Sciatic nerve (tissue), 2 donors: ENCODE results near the gene OSBPL10. TPM values are rescaled to one million over a fixed set of nuclear protein-coding genes. Genes with fewer than 3 reads are reported as not detected.

Experiments
- ATAC-seq: fragments of 200-7000 bp; cut with Tn5 transposase; one replicate; pipeline ENCODE4 v1.9.1; 2020; ENCODE audit warnings: mild to moderate bottlenecking, moderate library complexity
- DNase-seq: peaks from one replicate; pipeline ENCODE4 v3.0.0-alpha.2; 2020; ENCODE audit warnings: low spot score
- intact Hi-C: fragments of 100-400 bp; cut with DNase I; formaldehyde crosslinking; loops from one replicate; pipeline ENCODE4 v1.14.2; 2022
- total RNA-seq: library from RNA; stranded (reverse); fragmentation: NEBNext Ultra II Directional; extraction: Animal tissue kit (Norgen Biotek cat#: 25700); gene quantifications from one replicate; pipeline ENCODE4 v1.2.1, GENCODE V29; 2021
- donor health status: DM: no; HTN: no; CAD: no.
- donor health status: DM: no; HTN: no; CAD: no.

The OSBPL10 gene
- total RNA-seq, 1 donor from 2014 or later, result 27.0 TPM

- intact Hi-C loops, result no loop called here
- no peak for ATAC-seq
- no peak for DNase-seq
These were observed 47.0 kb downstream of the OSBPL10 start for GRCh38 chr3:31934018-31934417.

GRCh38 chr3:31932990-31933389 lies 48.1 kb downstream of the OSBPL10 start:
- DNase-seq, result no peak
- no peak for ATAC-seq
- intact Hi-C loops, result no loop called here

- ATAC-seq, result no peak
- intact Hi-C loops, result loop anchor here (2.0 kb wide), 1 partner anchor 389 kb away; no protein-coding TSS in a partner anchor
- no peak for DNase-seq
These were observed 51.1 kb downstream of the OSBPL10 start for GRCh38 chr3:31929826-31930502.

GRCh38 chr3:31927811-31928210 lies 53.3 kb downstream of the OSBPL10 start:
- DNase-seq (no peak), ATAC-seq (no peak)
- intact Hi-C loops, result no loop called here

- intact Hi-C loops, result no loop called here
- ATAC-seq, result no peak
- DNase-seq, result no peak
These were observed 54.5 kb downstream of the OSBPL10 start for GRCh38 chr3:31926543-31926942.

- intact Hi-C loops, result no loop called here
- ATAC-seq (no peak), DNase-seq (no peak)
These were observed 55.8 kb downstream of the OSBPL10 start for GRCh38 chr3:31925271-31925630.

GRCh38 chr3:31924610-31925270 lies 56.3 kb downstream of the OSBPL10 start:
- intact Hi-C loops, result no loop called here
- no peak for ATAC-seq
- DNase-seq, result no peak

- no peak for DNase-seq
- intact Hi-C loops, result no loop called here
- ATAC-seq, result peak; percentile 13
These were observed 58.1 kb downstream of the OSBPL10 start for GRCh38 chr3:31922962-31923361.

GRCh38 chr3:31921837-31922236 lies 59.2 kb downstream of the OSBPL10 start:
- ATAC-seq, result no peak
- intact Hi-C loops, result no loop called here
- no peak for DNase-seq

- ATAC-seq (no peak), DNase-seq (no peak)
- intact Hi-C loops, result no loop called here
These were observed 60.8 kb downstream of the OSBPL10 start for GRCh38 chr3:31920310-31920709.

GRCh38 chr3:31919528-31919927 lies 61.5 kb downstream of the OSBPL10 start:
- ATAC-seq (no peak), DNase-seq (no peak)
- intact Hi-C loops, result no loop called here

GRCh38 chr3:31918179-31919150 lies 62.6 kb downstream of the OSBPL10 start:
- no peak for DNase-seq
- intact Hi-C loops, result no loop called here
- no peak for ATAC-seq

- ATAC-seq (no peak), DNase-seq (no peak)
- intact Hi-C loops, result no loop called here
These were observed 63.6 kb downstream of the OSBPL10 start for GRCh38 chr3:31917303-31918005.

- DNase-seq, result no peak
- ATAC-seq, result no peak
- intact Hi-C loops, result no loop called here
These were observed 69.4 kb downstream of the OSBPL10 start for GRCh38 chr3:31911643-31912042.

GRCh38 chr3:31911124-31911523 lies 69.9 kb downstream of the OSBPL10 start:
- DNase-seq (no peak), ATAC-seq (no peak)
- intact Hi-C loops, result no loop called here

GRCh38 chr3:31909455-31909854 lies 71.6 kb downstream of the OSBPL10 start:
- no peak for DNase-seq
- ATAC-seq, result no peak
- intact Hi-C loops, result no loop called here

- ATAC-seq (peak; percentile 44), DNase-seq (no peak)
- intact Hi-C loops, result no loop called here
These were observed 72.5 kb downstream of the OSBPL10 start for GRCh38 chr3:31908391-31909097.

- intact Hi-C loops, result no loop called here
These were observed 74.9 kb downstream of the OSBPL10 start for GRCh38 chr3:31906182-31906581.

More at GRCh38 chr3:31906182-31906581, 74.9 kb downstream of the OSBPL10 start:
- ATAC-seq (no peak), DNase-seq (no peak)
